GM21381 (cell line): ENCODE data around the gene ENTREP1.
"Not testable (repeated sequence)": the region's sequence is repeated elsewhere in the genome, so short reads cannot be mapped to it uniquely, and the experiment has no call there.

ENCODE experiments used
- ATAC-seq: cut with Tn5 transposase; IDR thresholded peaks from one replicate; pipeline ENCODE4 v1.9.1; 2021; ENCODE audit warnings: mild to moderate bottlenecking, moderate library complexity; ENCODE audit not compliant: unreplicated experiment

The ENTREP1 gene, protein sequence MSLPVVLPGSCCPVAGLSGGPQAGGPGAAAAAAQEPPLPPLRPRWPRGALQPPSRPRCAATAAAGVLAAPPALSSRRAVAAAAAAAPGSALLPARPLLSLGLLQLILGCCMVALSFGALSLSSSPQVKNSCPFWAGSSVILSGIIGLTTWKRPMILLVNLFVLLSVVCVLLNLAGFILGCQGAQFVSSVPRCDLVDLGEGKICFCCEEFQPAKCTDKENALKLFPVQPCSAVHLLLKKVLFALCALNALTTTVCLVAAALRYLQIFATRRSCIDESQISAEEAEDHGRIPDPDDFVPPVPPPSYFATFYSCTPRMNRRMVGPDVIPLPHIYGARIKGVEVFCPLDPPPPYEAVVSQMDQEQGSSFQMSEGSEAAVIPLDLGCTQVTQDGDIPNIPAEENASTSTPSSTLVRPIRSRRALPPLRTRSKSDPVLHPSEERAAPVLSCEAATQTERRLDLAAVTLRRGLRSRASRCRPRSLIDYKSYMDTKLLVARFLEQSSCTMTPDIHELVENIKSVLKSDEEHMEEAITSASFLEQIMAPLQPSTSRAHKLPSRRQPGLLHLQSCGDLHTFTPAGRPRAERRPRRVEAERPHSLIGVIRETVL

DNA sequence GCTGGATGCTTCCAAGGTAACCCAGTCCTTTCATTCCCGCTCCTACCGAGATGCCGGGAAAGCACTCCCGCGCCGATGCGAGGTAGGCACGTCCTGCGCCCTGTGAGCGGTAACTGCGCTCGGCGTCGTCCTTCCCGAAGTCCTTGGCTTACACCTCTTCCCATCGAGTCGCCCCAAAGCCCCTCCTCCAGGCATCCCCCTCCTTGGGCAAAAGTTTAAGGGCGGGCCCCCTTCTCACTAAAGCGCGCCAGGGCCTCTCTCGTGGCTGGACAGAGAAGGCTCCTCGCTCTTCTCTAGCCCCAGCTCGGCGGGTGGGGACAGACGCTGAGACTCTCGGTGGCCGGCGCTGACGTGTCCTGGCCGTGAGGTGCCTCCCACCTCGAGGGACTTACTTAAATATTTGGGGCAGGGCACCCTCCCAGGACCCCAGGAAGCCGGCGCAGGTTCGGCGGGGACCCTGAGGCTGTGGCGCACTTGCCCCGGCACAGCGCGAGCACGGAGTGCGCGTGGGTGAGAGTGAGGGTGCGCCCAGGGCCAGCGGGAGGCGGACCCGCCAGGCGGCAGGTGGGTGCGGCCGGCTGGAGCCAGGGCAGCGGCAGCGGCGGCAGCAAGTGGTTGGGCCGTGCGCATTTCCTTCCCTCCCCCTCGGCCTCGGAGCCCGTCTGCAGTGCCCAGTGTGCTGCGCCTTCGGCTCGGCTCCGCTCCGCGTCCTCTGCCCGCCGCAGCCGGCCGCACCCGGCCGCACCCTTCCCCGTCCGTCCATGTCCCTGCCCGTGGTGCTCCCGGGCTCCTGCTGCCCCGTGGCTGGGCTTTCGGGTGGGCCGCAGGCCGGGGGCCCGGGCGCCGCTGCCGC, at the start of gene ENTREP1:
ENTREP1 (plus strand) TSS at position 667 of the 853 bp plus-strand sequence; CDS start at position 762, 95 bp downstream.
- no peak for ATAC-seq

DNA sequence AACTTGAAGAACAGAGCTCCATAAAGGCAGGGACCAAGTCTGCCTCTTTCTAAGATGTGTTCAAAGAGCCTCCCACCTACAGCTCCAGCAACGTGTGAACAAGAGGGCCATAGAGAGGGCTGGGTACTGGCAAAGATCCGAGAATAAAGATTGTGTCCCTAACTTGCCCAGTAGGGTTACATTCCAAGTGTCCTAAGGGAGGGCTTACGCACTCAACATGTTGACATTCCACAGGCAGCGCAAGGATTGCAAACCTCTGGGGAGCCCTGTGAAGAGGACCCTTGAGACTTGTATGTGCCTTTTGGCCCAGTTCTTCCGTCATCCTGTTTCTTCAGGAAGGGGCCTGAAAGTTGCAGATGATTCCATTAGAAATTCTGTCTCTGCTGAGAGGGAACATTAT, 48.2 kb upstream of the ENTREP1 start:
- ATAC-seq = no peak

DNA sequence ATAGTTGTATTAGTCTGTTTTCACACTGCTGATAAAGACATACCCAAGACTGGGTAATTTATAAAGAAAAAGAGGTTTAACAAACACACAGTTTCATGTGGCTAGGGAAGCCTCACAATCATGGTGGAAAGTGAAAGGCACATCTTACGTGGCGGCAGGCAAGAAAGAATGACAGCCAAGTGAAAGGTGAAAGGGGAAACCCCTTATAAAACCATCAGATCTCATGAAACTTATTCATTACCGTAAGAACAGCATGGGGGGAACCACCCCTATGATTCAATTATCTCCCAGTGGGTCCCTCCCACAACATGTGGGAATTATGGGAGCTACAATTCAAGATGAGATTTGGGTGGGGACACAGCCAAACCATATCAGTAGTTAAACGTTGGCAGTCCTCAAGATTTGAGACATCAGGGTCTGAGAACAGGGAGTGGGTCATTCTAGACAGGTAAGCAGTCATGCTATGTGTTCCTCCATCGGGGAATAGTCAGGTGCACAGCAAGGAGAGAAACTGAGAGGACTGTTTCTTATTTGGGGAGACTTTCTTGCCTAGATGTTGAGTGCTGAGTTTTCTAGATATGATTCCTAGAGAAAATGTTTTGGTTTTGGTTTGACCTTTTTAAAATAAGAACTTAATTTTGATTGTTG, 45.8 kb upstream of the ENTREP1 start:
- peak; percentile 91 for ATAC-seq

DNA sequence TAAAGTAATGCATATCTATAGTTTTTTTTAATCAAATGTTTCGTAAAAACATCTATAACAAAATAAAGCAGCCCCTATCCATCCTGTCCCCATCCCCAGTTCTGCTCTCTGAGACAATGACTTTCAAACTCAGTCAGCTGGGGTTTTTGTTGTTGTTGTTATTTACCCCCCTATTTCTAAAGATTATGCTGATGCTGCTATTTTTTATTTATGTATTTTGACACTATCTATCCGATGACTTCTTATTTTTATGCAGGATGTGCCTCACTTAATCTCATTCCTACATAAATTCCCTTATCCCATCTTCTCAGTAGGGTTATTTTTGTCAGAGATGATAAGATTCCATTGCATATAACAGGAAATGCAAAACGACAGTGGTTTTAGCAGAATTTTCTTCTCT, 45.3 kb upstream of the ENTREP1 start:
- no peak for ATAC-seq

DNA sequence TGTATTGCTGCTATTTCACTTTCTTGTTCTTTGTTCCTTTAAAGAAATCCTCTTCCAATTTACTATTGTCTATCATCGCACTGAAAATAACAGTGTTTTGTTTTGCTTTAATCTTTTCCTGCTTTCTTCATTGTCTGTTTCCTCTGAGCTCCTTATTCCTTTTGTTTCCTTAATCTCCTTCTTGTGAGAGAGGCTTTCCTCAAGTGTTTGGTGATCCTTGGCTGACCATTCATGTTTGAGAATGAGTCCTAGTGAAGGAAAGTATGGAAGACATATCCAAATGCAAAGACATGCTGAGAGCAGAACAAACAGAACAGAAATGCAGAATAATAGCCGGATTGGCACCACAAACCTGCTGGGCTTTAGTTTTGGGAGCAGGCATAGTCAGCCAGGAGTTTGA, 42.0 kb upstream of the ENTREP1 start:
- no peak for ATAC-seq

DNA sequence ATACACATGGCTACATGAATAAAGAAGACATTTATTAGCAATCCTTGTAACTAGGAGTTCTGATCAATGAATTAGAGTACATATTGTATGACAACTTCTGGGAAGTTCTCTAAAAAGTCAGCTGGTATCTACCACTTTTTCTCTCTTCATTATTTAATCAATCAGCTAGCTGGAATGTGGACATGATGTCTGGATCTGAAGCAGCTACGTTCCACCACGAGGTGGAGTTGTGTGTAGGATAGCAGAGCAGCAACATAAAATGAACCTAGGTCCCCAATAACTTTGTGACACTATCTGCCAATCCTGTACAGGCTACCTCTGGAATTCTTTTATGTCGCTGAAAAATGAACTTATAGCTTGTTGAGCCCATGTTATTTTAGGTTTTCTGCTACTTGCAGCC, 32.9 kb upstream of the ENTREP1 start:
- no peak for ATAC-seq

DNA sequence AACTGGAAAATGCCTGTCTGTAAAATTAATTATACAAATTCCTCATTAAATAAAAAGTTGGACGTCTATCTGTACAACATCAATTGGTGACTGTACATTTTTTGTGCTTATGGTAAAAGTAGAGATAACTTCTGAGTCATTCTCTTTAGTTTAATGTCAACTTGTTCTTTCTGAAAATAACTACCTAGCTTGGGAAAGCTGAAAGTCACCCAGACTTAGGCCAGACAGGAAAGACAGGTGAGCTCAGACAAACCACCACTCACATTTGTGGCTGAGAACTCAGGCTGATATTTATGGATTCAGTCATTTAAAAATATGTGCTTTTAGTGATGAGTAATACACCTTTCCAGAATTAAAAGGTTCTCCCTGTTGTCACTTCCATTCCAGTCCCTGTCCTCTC, 31.9 kb upstream of the ENTREP1 start:
- no peak for ATAC-seq

DNA sequence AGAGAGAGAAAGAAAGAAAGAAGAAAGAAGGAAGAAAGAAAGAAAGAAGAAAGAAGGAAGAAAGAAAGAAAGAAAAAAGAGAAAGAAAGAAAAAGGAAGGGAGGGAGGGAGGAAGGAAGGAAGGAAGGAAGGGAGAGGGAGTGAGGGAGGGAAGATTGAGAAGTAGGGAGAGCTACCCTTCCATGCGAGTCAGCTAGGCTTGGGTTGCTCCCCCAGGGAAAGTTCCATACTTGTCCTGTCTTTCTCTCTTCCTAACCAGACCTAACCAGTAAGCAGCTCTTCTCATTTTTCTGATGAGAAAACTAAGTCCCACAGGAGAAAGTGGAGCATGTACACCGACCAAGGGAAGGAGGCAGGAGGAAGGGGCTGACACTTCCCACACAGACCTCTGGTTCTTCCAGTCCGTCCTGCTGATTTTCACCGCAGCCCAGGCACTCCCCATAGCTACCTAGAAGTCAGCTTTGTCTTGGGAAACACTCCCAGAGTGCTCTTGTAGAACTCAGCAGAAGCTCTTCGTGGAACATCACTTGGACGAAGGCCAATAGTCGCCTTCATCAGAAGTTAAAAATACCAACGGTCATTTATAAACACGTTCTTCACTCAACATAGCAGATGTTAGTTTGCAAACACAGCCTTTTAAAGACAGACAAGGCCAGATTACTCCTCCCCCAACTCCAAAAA, 29.0 kb upstream of the ENTREP1 start:
- no peak for ATAC-seq

DNA sequence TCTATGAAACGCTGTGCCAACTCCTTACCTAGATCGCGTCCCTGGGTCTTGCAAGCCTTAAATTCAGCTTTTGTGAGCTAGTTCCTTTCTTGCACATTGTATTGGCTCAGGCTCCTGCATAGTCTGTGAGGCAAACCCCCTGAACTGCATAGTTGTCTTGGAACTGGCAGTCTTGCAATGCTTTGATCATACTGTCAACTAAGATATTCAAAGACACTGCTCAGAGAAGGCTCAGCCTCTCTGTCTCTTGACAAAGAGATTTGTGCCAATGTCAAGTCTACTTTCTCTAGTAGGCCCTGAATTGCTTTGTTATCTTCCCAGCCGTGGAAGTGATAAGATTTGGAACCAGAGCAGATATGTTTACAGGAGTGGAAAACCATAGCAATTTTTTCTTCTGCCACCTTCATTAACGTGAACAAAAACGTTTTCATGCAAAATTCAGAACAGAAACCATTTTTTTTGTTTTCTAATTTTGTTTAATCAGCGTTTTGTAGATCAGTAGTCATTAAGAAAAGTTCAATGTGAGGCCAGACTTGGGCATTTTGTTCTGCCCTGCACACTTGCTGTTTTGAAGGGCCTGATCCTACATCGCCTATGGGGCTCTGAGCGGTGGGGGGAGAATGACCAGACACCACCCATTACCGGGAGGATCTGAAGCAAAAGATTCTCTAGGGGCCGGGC, 27.6 kb upstream of the ENTREP1 start:
- no peak for ATAC-seq

DNA sequence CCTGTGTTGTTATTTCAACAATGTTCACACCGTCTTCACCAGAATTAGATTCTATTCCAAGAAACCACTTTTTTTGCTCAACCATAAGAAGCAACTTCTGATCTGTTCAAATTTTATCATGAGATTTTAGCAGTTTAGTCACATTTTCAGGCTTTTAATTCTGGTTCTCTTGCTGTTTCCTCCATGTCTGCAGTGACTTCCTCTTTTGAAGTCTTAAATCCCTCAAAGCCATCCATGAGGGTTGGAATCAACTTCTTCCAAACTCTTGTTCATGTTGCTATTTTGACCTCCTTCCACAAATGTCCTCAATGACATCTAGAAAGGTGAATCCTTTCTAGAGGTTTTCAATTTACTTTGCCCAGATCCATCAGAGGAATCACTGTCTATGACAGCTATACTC, 25.7 kb upstream of the ENTREP1 start:
- no peak for ATAC-seq

DNA sequence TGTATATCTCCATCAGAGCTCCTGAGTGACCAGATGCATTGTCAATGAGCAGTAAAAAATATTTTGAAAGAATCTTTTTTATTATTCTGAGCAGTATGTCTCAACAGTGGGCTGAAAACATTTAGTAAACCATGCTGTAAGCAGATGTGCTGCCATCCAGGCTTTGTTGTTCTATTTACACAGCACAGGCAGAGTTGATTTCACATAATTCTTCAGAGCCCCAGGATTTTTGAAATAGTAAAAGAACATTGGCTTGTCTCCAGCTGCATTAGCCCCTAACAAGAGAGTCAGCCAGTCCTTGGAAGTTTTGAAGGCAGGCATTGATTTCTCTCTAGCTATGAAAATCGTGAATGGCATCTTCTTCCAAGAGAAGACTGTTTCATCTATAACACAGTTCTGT, 25.2 kb upstream of the ENTREP1 start:
- no peak for ATAC-seq

DNA sequence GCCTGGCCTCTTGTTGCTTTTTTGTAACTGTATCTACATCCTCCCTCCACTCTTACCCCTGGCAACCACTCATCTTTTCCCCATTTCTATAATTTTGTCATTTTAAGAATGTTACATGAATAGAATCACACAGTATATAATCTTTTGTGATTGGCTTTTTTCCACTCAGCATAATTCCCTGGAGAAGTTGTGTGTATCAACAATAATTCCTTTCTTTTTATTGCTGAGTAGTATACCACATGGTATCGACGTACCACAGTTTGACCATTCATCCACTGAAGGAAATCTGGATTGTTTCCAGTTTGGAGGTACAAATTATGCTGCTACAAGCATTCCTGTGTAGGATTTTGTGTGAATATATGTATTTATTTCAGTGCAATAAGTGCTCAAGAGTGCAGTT, 21.7 kb upstream of the ENTREP1 start:
- ATAC-seq = no peak

DNA sequence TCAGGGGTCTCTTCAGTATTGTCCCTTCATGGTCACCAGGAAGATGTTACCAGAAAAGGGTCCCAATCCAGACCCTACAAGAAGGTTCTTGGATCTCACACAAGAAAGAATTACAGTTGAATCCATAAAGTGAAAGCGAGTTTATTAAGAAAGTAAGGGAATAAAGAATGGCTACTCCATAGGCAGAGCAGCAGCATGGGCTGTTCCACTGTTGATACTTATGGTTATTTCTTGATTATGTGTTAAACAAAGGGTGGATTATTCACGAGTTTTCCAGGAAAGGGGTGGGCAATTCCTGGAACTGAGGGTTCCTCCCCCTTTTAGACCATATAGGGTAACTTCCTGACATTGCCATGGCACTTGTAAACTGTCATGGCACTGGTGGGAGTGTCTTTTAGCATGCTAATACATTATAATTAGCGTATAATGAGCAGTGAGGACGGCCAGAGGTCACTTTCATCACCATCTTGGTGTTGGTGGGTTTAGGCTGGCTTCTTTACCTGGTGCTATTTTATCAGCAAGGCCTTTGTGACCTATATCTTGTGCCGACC, 18.0 kb upstream of the ENTREP1 start:
- not testable (repeated sequence) for ATAC-seq

DNA sequence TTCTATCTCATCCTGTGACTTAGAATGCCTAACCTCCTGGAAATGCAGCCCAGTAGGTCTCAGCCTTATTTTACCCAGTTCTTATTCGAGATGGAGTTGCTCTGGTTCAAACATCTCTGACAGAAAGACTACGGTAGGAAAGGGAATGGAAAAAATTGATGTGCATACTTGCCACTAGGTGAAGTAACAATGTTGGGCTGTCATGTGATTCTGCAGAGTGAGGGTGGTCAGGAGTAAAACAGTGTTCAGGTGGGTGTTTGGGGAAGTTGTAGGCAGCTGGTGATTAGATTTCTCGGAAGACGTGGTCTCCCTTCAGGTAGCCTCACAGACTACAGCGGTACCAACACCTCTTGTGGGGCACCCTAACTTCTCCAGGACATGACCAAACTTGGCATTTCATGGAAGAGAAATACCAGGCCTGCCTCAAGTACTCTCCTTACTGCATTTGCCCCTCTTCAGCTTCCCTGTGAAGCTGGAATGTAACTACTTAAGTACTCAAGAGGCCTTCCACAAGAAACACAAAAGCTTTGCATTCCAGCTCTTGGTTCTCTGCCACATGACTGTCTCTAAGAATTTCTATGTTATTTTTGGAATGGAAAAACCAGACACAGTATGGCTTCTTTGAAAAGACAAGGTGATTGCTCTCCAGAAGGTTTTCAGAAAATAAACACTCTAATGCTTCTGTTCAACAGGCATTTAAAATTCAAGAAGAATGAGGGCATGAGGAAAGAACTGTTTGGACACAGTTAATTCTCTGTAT, 17.4 kb upstream of the ENTREP1 start:
- ATAC-seq = no peak

DNA sequence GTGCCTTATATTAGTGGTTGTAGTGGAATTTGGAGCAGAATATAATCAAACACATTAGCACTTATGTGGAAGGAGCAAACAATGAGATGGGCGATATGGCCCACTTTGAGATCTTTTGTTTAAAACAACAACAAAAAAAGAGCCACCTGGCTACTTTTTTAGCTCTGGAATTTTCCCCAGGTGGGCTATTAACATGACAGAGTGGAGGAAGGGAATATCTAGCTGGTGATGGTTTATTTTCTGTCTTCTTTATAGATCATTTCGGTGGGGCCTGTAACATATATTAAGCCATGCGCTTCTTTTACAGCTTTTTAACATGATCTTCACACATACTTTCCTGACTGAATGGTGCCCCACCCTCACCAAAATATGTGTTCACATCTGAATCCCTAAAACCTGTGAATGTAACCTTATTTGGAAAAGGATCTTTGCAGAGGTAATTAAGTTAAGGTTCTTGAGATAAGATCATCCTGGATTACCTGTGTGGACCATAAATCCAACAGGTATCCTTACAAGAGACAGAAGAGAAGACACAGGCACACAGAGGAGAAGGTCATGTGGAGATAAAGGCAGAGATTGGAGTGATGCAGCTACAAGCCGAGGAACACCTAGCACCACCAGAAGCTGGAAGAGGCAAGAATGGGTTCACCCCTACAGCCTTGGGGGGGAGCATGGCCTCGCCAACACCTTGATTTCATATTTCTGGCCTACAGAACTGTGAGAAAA, 16.6 kb upstream of the ENTREP1 start:
- ATAC-seq = no peak

DNA sequence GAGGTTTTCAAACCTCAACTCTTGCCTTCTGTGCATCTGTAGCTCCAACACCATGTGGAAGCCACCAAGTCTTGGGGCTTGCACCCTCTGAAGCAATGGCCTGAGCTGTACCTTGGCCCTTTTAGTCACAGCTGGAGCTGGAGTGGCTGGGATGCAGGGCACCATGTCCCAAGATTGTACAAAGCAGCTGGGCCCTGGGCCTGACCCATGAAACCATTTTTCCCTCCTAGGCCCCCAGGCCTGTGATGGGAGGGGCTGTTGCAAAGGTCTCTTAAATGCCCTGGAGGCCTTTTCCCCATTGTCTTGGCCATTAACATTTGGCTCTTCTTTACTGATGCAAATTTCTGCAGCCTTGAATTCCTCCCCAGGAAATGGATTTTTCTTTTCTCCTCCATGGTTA, 11.8 kb upstream of the ENTREP1 start:
- ATAC-seq = no peak

DNA sequence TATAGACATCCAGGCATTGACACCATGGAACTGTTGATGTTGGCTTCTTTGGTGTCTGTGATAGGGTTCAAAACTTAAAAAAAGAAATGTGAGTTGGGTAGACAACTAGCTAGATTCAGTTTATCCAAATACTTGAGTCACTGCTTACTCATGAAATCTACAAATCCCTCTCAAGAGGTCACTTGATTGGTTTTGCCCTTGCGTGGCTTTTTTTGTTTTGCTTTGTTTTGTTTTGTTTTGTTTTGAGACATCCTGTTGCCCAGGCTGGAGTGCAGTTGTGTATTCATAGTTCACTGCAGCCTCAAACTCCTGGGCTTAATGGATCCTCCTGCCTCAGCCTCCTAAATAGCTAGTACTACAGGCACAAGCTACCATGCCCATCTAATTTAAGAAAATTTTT, 10.5 kb upstream of the ENTREP1 start:
- no peak for ATAC-seq

DNA sequence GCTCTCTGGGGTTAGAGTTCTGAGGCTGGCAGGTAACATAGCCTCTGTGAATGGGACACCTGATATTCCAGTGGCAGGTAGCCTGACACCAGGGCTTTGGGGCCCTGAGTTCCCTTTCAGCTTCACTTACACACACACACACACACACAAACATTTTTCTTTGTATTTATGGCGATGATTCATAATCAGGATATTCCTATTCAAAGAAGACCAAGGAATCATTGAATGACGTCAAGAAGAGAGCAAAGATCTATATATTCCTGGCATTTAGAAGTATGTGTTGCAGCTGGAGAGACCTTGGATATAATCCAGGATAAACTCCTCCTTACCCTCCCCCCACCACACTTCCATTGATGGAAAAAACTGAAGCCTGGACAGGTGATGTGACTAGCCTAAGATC, 7.9 kb upstream of the ENTREP1 start:
- ATAC-seq = no peak
